HEK293T (cell line): Measurements from ENCODE around the gene PFDN5.

Experiments used
- FOXK2 ChIP-seq: fragments of 450-650 bp; IDR thresholded peaks from 2 replicates; pipeline ENCODE4 v1.6.1; 2016; ENCODE audit warnings: mild to moderate bottlenecking
- PKNOX1 ChIP-seq: fragments of 450-650 bp; IDR thresholded peaks from 2 replicates; pipeline ENCODE4 v1.6.1; 2016
- SP1 ChIP-seq: fragments of 450-650 bp; IDR thresholded peaks from 2 replicates; pipeline ENCODE4 v1.6.1; 2017
- SUZ12 ChIP-seq: fragments of 450-650 bp; IDR thresholded peaks from 2 replicates; pipeline ENCODE4 v1.6.1; 2016; ENCODE audit warnings: mild to moderate bottlenecking

- TF ChIP-seq FOXK2 (no peak), SUZ12 (no peak), SP1 (no peak), PKNOX1 (no peak)
Measured at GRCh38 chr12:53313996-53314395, 18.7 kb downstream of the PFDN5 start.
